ENCODE data around the gene RRP1. TPM values are rescaled to one million over a fixed set of nuclear protein-coding genes. Genes with fewer than 3 reads are reported as not detected.

Gene RRP1
- total RNA-seq, 4 donors from 2014 or later = 15.5 to 29.4 (median 19.0) TPM

- 90 to 91% methylated on average over 5 to 8 of the region's 8 CpGs for WGBS, 2 donors
Measured at GRCh38 chr21:43743947-43744346, 45.4 kb upstream of the RRP1 start.

GRCh38 chr21:43744725-43745124, 44.7 kb upstream of the RRP1 start:
- H3K27ac ChIP-seq = no peak overlapping the region
- peaks cover 0 to 10% (median 0%) of the 10 kb centered on the region in 4 donors for H3K4me1 ChIP-seq
- no peak overlapping the region for H3K4me3 ChIP-seq
- DNase-seq (ENCODE audit: low spot score in 2 of 2) = no peak
- H3K36me3 ChIP-seq = peaks cover 0 to 78% (median 12%) of the 10 kb centered on the region in 3 donors
- H3K9me3 ChIP-seq = no peaks in the 10 kb centered on the region
- no peaks in the 10 kb centered on the region for H3K27me3 ChIP-seq
- 95 to 97% methylated on average over 18 of the region's 18 CpGs for WGBS, 2 donors
- TF ChIP-seq POLR2A (IDR thresholded peaks at IDR 0.05) = no peak
- no peak for TF ChIP-seq CTCF (IDR thresholded peaks at IDR 0.05)
- no peak for TF ChIP-seq EP300 (IDR thresholded peaks at IDR 0.05)

More at GRCh38 chr21:43743947-43744346, 45.4 kb upstream of the RRP1 start:
- no peak for DNase-seq (ENCODE audit: low spot score in 2 of 2)
- no peaks in the 10 kb centered on the region for H3K27me3 ChIP-seq
- TF ChIP-seq EP300 (IDR thresholded peaks at IDR 0.05) (no peak), CTCF (IDR thresholded peaks at IDR 0.05) (no peak), POLR2A (IDR thresholded peaks at IDR 0.05) (no peak)
- no peaks in the 10 kb centered on the region for H3K9me3 ChIP-seq
- no peak overlapping the region for H3K27ac ChIP-seq
- H3K4me3 ChIP-seq = no peak overlapping the region
- peaks cover 0 to 71% (median 12%) of the 10 kb centered on the region in 3 donors for H3K36me3 ChIP-seq
- peaks cover 0 to 10% (median 0%) of the 10 kb centered on the region in 4 donors for H3K4me1 ChIP-seq

- H3K4me1 ChIP-seq = no peaks in the 10 kb centered on the region
- 85 to 86% methylated on average over 16 of the region's 16 CpGs for WGBS, 2 donors
Measured at GRCh38 chr21:43745772-43746517, 43.4 kb upstream of the RRP1 start.

GRCh38 chr21:43748622-43749021, 40.8 kb upstream of the RRP1 start:
- H3K27ac ChIP-seq = no peak overlapping the region
- TF ChIP-seq EP300 (IDR thresholded peaks at IDR 0.05) (no peak), CTCF (IDR thresholded peaks at IDR 0.05) (no peak), POLR2A (IDR thresholded peaks at IDR 0.05) (no peak)
- no peak overlapping the region for H3K4me3 ChIP-seq
- no peaks in the 10 kb centered on the region for H3K27me3 ChIP-seq
- no peak for DNase-seq (ENCODE audit: low spot score in 2 of 2)
- 89 to 92% methylated on average over 17 of the region's 17 CpGs for WGBS, 2 donors
- peaks cover 0 to 100% (median 12%) of the 10 kb centered on the region in 3 donors for H3K36me3 ChIP-seq
- no peaks in the 10 kb centered on the region for H3K4me1 ChIP-seq
- H3K9me3 ChIP-seq = no peaks in the 10 kb centered on the region

More at GRCh38 chr21:43745772-43746517, 43.4 kb upstream of the RRP1 start:
- Histone ChIP-seq H3K36me3 (peaks cover 0 to 91% (median 12%) of the 10 kb centered on the region in 3 donors), H3K4me3 (no peak overlapping the region), H3K27ac (no peak overlapping the region), H3K27me3 (no peaks in the 10 kb centered on the region), H3K9me3 (no peaks in the 10 kb centered on the region)
- DNase-seq (ENCODE audit: low spot score in 2 of 2) = no peak
- TF ChIP-seq POLR2A (IDR thresholded peaks at IDR 0.05) (no peak), EP300 (IDR thresholded peaks at IDR 0.05) (no peak), CTCF (IDR thresholded peaks at IDR 0.05) (no peak)

- no peak for TF ChIP-seq CTCF (IDR thresholded peaks at IDR 0.05)
- no peak for TF ChIP-seq POLR2A (IDR thresholded peaks at IDR 0.05)
- TF ChIP-seq EP300 (IDR thresholded peaks at IDR 0.05) = no peak
- Histone ChIP-seq H3K27ac (no peak overlapping the region), H3K27me3 (no peaks in the 10 kb centered on the region), H3K36me3 (peaks cover 3 to 100% (median 18%) of the 10 kb centered on the region in 3 donors), H3K4me1 (peaks cover 0 to 6% (median 0%) of the 10 kb centered on the region in 4 donors), H3K9me3 (no peaks in the 10 kb centered on the region), H3K4me3 (no peak overlapping the region)
- DNase-seq (ENCODE audit: low spot score in 2 of 2) = no peak
- 83 to 91% methylated on average over 13 to 16 of the region's 18 CpGs for WGBS, 2 donors
Measured at GRCh38 chr21:43749651-43750262, 39.6 kb upstream of the RRP1 start.

All from tibial nerve (tissue), 4 donors.